Right ventricle myocardium superior (tissue), 1 donor: ENCODE data around the gene BBLN. TPM values are rescaled to one million over a fixed set of nuclear protein-coding genes. Genes with fewer than 3 reads are reported as not detected.

Experiments used
- ATAC-seq: fragments of 200-7000 bp; cut with Tn5 transposase; one replicate; pipeline ENCODE4 v1.9.1; 2020; ENCODE audit warnings: mild to moderate bottlenecking; ENCODE audit not compliant: poor library complexity
- DNase-seq: peaks from one replicate; pipeline ENCODE4 v3.0.0-alpha.2; 2020
- intact Hi-C: fragments of 100-400 bp; cut with DNase I; formaldehyde crosslinking; loops from one replicate; pipeline ENCODE4 v1.11.2; 2022
- total RNA-seq: library from RNA; stranded (reverse); fragmentation: NEBNext Ultra II Directional; extraction: Animal tissue kit (Norgen Biotek cat#: 25700); gene quantifications from one replicate; pipeline ENCODE4 v1.2.1, GENCODE V29; 2021
- donor health status: DM: no; HTN: yes; CAD: no; lungs with severe emphysema.

The BBLN gene
- total RNA-seq, 1 donor from 2014 or later, result 31.3 TPM

DNA sequence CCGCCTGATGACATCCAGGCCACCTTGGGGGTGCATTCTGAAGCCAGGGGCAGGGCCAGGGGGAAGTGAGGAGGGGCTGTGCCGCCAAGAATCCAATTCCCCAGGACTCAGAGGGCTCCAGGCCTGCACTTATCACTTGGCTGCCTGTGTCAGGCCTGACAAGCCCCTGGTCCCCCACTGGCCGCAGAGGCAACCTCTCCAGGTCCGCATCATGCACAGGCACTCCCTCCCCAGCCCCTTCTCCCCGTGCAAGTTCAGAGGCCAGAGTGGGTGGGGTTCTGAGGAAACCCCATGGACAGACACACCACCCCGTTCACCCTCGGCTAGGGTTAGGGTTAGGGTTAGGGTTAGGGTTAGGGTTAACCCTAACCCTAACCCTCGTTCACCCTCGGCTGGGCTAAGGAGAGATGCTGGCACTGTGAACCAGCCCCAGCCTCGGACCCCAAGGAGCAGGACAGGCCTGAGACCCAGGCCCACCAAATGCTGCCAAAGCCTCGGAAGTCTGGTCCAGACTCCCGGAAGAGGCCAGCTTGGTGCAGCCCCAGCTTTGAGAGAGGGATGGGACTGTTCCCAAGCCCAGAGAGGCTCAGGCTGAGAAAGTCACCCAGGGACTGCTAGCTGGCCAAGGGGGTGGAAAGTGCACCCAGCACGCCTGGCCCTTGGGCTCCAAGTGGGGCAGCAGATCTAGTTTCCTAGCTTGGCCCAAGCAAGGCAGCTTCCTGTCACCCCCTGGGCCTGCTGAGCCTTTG is 5.9 kb upstream of the BBLN start:
- intact Hi-C loops, result no loop called here
- peak; percentile 38 for DNase-seq
- no peak for ATAC-seq

GRCh38 chr9:128155736-128156500 is 4.1 kb upstream of the BBLN start:
- no peak for ATAC-seq
- peak; percentile 13 for DNase-seq
- intact Hi-C loops, result no loop called here

DNA sequence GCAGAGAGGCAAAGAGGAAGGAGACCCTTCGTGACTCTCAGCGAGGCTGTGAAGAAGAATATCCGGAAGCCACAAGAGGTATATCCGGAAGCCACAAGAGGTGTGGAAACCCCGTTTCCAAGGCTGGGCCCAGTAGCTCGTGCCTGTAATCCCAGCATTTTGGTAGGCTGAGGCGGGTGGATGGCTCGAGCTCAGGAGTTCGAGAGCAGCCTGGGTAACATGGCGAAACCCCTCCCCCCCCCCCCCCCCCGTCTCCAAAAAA is 612 bp upstream of the BBLN start:
- no peak for ATAC-seq
- intact Hi-C loops, result no loop called here
- no peak for DNase-seq

GRCh38 chr9:128160603-128160987 is 530 bp downstream of the BBLN start:
- ATAC-seq, result peak; percentile 5
- no peak for DNase-seq
- intact Hi-C loops, result no loop called here

- ATAC-seq (peak; percentile 6), DNase-seq (no peak)
- intact Hi-C loops, result no loop called here
Measured at GRCh38 chr9:128161215-128161902, 1.3 kb downstream of the BBLN start.

- ATAC-seq, result peak; percentile 22
- peak; percentile 74 for DNase-seq
- intact Hi-C loops, result no loop called here
Measured at GRCh38 chr9:128162215-128163026, 2.4 kb downstream of the BBLN start.

DNA sequence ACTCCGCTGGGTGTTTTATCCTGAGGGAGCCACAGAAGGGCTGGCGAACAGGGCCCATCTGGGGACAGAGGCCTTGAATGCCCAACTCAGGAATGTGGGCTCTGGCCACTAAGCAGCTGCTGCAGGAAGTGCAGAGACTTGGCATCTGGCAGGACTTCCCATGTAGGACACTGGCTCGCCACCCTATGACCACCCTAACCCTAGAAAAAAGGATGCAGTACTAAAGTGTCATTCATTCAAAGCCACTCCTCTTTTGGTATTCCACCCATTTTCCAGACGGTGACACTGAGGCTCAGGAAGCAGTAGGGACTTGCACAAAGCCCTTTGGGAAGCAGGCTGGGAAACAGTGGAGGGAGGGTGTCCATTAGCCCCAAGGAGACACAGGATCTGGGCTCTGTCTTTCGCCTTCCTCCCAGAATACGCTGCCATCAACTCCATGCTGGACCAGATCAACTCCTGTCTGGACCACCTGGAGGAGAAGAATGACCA is 3.0 kb downstream of the BBLN start:
- no peak for ATAC-seq
- peak; percentile 8 for DNase-seq
- intact Hi-C loops, result no loop called here

- DNase-seq (peak; percentile 35), ATAC-seq (no peak)
- intact Hi-C loops, result no loop called here
Measured at GRCh38 chr9:128163523-128164306, 3.6 kb downstream of the BBLN start.

- intact Hi-C loops, result no loop called here
- DNase-seq (no peak), ATAC-seq (no peak)
Measured at GRCh38 chr9:128164307-128164885, 4.3 kb downstream of the BBLN start.

DNA sequence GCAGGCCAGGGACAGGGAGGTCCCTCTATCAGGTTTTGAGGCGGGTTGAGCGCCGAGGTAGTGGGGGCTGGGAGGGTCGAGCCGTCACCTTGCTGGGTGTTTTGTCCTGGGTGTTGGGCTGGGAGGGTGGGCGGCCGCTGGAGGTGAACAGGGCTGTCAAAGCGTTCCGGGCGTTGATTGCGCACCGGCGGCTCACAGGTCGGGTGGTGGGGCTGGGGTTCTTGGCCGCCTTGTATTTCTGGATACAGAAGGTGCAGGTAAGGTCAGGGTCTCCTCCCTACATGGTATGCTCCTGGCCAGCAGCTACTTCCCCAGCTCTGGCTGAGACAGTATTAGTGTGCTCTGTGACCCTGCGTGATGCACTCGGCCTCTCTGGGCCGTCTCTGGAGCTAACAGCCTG is 6.1 kb downstream of the BBLN start:
- intact Hi-C loops, result no loop called here
- ATAC-seq (no peak), DNase-seq (no peak)

GRCh38 chr9:128167209-128167608 is 7.1 kb downstream of the BBLN start:
- intact Hi-C loops, result no loop called here
- DNase-seq, result no peak
- no peak for ATAC-seq

DNA sequence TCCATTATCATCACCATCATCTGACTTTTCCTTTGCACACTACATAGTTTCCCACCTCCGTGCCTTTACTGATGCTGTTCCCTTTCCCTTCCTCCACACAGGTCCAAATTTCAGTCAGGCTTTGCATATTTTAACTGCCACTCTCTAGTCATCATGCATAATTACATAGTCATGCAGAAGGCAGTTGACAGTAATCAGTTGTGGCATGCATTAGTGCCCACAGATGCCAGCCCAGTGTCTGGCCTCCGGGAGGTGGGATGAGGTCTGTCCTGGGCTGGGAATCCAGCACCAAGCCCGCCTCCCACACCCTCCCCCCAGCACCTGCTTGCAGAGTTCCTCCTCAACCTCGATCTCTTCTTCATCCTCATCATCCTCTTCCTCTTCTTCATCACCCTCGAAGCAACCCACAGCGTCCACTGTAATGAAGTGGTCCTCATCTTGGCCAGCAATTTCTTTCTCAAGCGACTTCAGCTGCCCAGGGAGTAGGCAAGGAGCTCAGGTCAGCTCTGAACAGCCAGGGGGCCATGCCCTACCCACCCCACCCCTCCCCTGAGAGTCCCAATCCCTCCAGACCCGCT is 8.8 kb downstream of the BBLN start:
- no peak for ATAC-seq
- intact Hi-C loops, result no loop called here
- no peak for DNase-seq

- intact Hi-C loops, result no loop called here
- DNase-seq, result no peak
- ATAC-seq, result no peak
Measured at GRCh38 chr9:128169492-128169891, 9.4 kb downstream of the BBLN start.

DNA sequence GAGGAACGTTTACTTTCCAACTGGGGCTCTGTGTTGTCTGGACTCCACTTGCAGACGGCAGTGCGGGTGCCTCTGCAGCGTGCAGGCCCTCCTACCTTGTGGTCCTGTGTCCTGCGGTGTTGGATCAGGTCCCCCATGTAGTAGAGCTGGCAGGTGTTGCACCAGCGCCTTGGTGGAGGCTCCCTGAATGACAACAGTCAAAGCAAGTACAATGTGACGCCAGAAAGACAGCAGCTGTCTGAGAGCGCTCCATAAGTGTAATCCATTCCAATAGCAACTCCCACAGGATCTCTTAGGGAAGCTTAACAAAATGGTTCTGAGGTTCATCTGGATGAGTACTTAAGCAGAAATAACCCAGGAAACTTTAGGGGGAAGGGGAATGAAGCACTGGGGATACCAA is 9.9 kb downstream of the BBLN start:
- no peak for ATAC-seq

GRCh38 chr9:128174062-128174461 is 14.0 kb downstream of the BBLN start:
- no peak for DNase-seq
- intact Hi-C loops, result no loop called here
- no peak for ATAC-seq

More for the DNA sequence above, 9.9 kb downstream of the BBLN start:
- intact Hi-C loops, result no loop called here
- no peak for DNase-seq

DNA sequence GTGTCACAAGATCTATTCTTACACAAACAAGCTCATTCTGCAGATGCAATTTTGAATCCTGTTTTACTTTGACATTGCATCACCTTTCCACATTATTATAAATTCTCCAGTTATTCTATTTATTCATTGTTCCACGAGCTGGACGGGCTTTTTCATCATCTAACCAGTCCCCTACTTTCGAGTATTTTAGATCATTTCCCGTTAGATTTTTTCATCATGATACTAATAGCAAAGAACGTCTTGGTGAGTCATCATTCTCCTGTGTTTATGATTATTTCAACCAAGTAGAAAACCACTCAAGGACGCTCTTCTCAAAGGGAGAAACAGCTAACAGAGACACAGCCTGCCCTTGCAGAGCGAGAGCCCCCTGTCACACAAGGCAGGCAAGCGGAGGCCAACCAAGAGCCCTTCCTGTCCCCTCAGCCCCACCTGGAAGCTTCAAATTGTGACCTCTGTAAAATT is 15.1 kb downstream of the BBLN start:
- intact Hi-C loops, result no loop called here
- DNase-seq (no peak), ATAC-seq (no peak)

GRCh38 chr9:128175726-128176125 is 15.7 kb downstream of the BBLN start:
- intact Hi-C loops, result no loop called here
- ATAC-seq (no peak), DNase-seq (no peak)
